Loucy (cell line): ENCODE measurements around the gene BPIFB3.

Experiments
- EZH2phosphoT487 ChIP-seq: fragments of 200-600 bp; IDR thresholded peaks from 2 replicates; pipeline ENCODE4 v1.6.1; 2018; ENCODE audit warnings: antibody characterized with exemption, mild to moderate bottlenecking, moderate library complexity, borderline replicate concordance
- TF ChIP-seq, protein P1 (sequence below): fragments of 200-600 bp; sonication (generic); conservative IDR thresholded peaks from 2 replicates; pipeline ENCODE4 v1.5.1; 2014; ENCODE audit warnings: mild to moderate bottlenecking, antibody characterized with exemption, low read length

DNA sequence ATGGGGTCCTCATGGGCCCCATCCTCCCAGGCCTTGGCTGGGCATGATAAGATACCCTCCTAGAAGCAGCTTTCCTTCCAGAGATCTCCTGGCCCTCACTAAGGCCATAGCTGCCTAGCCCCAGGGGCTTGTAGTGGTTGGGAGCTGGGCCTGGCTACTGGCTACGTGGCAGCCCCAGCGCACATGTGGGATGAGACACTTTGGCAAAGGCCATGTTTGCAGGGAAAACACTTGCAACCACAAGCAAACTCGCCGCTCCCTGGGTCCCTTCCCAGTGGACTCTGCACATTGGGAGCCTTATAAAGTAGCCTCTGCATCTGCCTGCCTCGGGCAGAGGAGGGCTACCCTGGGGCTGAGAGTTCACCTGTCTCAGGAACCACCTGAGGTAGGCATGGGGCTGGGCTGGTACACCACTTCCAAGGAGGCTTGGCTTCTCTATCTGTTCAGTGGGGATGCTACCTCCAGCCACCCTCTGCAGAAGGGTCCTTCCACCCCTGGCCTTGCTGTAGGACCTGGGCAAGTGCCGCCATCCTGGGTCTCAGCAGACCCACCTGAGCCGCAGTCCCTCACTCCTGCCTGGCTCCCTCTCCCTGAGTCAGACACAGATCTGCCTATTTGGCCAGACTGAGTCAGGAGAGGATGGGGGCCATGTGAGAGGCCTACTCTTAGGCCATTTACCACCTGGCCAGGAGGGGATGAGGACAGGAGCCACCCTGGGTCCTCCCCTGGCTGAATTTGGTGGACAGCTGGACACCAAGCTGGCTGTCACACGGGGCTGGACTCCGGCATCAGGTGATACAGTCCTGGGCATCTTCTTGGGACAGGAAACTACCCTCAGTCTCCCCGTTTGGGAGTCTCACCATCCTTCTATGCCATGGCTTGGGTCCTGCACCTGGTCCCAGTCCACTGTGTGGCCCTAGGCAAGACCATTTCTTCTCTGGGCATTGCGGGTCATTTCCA, 46.0 kb upstream of the BPIFB3 start, which contains the start of gene BPIFB2:
- TF ChIP-seq, protein P1, sequence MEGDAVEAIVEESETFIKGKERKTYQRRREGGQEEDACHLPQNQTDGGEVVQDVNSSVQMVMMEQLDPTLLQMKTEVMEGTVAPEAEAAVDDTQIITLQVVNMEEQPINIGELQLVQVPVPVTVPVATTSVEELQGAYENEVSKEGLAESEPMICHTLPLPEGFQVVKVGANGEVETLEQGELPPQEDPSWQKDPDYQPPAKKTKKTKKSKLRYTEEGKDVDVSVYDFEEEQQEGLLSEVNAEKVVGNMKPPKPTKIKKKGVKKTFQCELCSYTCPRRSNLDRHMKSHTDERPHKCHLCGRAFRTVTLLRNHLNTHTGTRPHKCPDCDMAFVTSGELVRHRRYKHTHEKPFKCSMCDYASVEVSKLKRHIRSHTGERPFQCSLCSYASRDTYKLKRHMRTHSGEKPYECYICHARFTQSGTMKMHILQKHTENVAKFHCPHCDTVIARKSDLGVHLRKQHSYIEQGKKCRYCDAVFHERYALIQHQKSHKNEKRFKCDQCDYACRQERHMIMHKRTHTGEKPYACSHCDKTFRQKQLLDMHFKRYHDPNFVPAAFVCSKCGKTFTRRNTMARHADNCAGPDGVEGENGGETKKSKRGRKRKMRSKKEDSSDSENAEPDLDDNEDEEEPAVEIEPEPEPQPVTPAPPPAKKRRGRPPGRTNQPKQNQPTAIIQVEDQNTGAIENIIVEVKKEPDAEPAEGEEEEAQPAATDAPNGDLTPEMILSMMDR = no peak
- TF ChIP-seq EZH2phosphoT487 = no peak
